ENCODE data around the gene LRRTM4.
"Not testable (repeated sequence)": the region's sequence is repeated elsewhere in the genome, so short reads cannot be mapped to it uniquely, and the experiment has no call there.

The LRRTM4 gene

GRCh38 chr2:77314721-77315120 lies 207.5 kb downstream of the LRRTM4 start:
- DNase-seq (ENCODE audit: low read depth): no peak

- no peak for DNase-seq (ENCODE audit: low read depth)
Observed at GRCh38 chr2:77310416-77310815, 211.8 kb downstream of the LRRTM4 start.

- DNase-seq (ENCODE audit: low read depth): no peak
Observed at GRCh38 chr2:77309725-77310124, 212.5 kb downstream of the LRRTM4 start.

DNA sequence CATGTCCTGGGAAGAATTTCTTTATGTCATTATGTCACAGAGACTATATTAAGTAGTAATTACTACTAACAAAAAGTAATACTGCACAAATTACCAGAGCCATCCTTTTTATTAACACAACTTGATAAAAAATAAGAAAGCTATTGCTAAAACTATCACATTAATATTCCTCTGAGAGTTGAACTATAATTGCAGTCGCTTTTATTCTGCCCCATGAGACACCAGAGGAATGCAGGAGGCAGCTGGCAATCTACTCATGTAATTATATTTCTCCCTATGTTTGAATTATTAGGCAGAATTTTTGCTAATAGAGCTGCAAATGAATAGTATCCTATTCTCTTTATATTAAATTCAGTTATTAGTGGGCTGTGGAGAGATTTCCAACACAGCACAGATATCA lies 220.7 kb downstream of the LRRTM4 start:
- no peak for DNase-seq (ENCODE audit: low read depth)

- DNase-seq (ENCODE audit: low read depth): no peak
Observed at GRCh38 chr2:77296791-77297190, 225.4 kb downstream of the LRRTM4 start.

DNA sequence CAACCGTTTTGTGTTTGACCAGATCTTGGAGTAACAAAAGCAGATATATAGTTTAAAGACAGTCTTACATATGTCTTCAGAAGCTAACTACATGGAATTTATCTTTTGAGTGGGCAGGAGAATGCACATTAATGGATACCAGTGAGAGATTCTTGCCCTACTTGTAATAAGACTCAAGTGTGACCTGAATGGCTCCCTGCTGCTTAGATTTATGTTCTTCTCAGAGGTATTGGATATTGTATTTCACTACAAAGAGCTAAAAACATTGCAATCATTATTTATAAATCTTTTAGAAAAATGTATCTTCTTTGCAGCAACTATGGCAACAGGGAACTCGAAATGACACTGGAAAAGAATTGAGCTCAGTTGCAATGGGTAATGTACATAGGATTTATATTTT lies 227.7 kb downstream of the LRRTM4 start:
- no peak for DNase-seq (ENCODE audit: low read depth)

DNA sequence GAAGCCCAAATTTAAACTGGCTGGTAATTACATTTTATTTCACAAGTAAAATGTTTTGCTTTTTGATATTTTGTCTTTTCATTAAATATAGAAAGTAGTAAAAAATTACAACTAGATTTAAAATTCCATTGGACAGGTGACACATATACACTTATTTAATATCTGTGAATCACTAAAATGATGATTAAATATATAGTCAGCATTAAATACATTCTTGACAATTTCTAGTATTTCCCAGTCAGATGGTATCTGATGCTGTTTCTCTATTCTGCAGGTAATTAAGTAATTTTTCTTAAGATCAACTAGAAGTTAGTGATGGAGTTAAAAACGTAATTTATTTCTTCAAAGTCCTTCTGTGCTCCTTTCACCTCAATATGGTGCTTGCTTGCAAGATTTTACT lies 237.8 kb downstream of the LRRTM4 start:
- DNase-seq (ENCODE audit: low read depth): no peak

DNA sequence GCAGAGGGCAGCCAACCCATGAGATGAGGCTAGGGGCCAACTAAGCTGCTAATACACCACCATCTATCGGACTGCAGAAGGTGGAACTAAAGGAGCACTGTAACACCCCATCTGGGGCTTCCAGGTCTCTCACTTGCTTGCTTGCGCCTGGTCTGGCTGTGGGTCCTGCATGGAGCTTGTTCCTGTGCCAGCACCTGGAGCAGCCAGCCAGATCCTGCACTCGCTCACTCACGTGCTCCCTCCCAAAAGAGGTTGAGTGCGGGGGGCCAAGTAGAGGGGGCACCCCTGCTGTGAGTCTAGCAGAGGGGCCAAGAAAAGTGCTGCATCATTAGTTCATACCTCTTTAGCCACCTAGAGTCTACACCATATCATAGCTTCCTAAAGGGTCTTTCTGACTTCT lies 250.9 kb downstream of the LRRTM4 start:
- DNase-seq (ENCODE audit: low read depth): no peak

GRCh38 chr2:77270433-77270832 lies 251.7 kb downstream of the LRRTM4 start:
- no peak for DNase-seq (ENCODE audit: low read depth)

DNA sequence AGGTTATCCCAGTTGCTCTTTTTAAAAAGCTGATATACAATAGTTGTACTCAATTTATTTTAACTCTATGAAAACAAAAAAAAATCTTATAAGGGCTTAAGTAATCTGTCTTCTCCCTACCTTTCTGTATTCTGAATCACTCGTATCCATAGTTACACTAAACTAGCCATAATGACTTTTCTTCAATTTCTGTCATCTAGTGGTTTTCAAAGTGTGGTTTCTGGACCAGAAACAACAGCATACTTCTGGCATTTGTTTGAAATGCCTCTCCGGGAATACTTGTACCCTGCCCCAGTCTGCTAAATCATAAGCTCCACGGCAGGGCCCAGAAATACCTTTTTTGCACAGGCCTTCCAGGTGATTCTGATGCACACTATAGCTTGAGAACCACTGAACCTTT lies 253.6 kb downstream of the LRRTM4 start:
- DNase-seq (ENCODE audit: low read depth): no peak

- no peak for DNase-seq (ENCODE audit: low read depth)
Observed at GRCh38 chr2:77232909-77233425, 289.2 kb downstream of the LRRTM4 start.

DNA sequence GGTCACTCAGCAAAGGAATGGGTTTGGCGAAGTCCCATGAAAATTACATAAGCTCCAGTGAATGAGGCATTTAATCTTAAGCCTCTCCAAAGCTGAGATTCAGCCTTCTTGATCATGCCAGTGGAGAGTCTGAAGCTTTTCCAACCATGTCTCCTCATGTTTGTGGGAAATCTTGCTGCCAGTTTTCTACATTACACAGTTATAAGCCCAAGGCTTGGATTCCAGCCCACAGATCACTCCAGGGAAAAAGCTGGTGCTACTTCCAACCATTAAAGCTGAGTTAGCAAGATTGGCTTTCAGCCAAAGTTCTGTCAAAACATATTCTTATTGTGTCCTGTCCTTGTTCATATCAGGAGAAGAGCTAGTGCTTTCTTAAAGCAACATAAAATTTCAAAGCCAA lies 293.8 kb downstream of the LRRTM4 start:
- no peak for DNase-seq (ENCODE audit: low read depth)

GRCh38 chr2:77210725-77211124 lies 311.5 kb downstream of the LRRTM4 start:
- no peak for DNase-seq (ENCODE audit: low read depth)

- DNase-seq (ENCODE audit: low read depth): no peak
Observed at GRCh38 chr2:77207331-77207730, 314.8 kb downstream of the LRRTM4 start.

DNA sequence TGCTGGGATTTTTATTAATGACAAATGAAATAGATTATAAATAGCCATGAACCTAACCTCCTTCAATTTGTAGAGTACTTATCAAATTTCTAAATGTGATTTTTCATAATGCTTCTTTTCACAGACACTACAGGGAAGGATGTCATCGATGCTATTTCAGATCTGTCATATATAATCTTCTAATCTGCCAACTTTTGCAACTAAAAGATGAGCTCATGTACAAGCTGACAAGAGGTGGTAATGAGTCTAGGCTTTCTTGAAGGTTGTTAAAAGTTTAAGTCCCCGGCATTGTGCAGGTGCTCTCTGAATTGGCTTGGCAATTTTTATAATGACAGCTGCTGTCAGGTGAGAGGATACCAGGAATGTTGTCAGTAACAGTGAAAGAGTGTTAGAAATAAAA lies 320.4 kb downstream of the LRRTM4 start:
- DNase-seq (ENCODE audit: low read depth): no peak

GRCh38 chr2:77199411-77199810 lies 322.8 kb downstream of the LRRTM4 start:
- no peak for DNase-seq (ENCODE audit: low read depth)

DNA sequence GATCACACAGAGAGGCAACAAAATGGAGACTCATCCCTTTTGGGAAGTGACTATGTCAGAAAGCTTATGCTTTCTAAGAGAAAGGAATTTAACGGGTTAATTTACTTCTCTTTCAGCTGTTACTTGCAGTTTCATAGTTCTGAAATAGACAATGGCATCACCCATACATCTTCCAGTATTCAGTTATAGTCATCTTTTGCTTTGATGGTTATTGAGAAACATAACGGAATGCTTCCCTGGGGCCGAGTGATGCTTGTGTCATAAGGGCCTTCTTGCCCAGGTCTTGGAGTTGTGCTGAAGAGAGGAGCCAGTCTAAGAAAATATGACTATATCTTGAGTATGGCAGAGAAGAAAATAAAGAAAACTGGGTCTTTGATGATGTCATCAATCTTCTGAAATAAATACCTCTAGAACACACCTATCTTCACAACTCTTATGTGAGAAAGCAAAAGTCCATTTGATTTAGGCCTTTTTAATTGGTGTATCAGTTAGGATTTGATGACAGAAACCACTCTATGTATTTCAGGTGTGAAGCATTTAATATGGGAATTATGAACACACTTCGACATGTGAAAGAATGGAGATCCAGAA lies 328.2 kb downstream of the LRRTM4 start:
- no peak for DNase-seq (ENCODE audit: low read depth)

DNA sequence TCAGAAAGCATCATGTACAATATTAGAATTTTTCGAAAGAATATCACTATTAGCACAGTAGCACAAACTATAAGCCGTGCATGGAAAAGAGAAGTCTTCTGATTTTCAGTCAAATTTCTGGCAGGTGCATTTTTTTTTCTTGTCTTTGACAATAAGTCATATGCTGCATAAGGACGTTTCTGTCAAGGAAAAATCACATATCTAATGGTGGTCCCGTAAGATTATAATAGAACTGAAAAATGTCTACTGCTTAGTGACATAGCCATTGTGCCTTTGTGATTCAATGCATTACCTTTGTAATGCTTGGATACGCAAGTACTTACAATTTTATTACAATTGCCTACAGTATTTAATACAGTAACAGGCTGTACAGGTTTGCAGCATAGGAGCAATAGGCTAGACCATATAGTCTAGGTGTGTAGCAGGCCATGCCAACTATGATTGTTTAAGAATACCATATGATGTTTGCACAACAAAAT lies 329.3 kb downstream of the LRRTM4 start:
- DNase-seq (ENCODE audit: low read depth): no peak

- DNase-seq (ENCODE audit: low read depth): no peak
Observed at GRCh38 chr2:77191665-77192064, 330.5 kb downstream of the LRRTM4 start.

DNA sequence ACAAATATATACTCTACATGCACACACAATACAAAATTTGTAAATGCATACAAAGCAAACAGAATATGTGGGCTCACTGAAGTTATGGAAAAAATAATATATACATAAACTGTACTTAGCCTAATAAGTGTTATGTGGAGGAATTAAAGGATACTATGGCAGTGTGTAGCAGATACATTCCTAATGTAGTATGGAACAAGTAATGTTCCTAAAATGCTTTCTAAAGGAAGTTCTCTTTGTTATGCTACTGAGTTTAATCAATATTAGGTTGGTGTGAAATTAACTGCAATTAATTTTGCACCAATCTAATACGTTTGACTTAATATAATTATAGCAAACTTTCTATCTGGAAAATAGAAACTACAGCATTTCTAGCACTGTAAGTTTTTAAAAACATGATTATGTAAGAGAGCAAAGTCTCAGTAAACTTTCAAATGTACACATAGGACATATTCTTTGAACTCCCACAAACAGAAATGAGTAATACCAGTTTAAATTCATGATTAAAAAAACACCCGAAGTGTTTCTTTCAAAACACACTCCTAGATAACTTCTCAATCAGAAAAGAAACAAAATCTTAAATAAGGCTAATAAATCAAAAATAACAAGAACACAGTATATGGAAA lies 331.3 kb downstream of the LRRTM4 start:
- DNase-seq (ENCODE audit: low read depth): no peak

DNA sequence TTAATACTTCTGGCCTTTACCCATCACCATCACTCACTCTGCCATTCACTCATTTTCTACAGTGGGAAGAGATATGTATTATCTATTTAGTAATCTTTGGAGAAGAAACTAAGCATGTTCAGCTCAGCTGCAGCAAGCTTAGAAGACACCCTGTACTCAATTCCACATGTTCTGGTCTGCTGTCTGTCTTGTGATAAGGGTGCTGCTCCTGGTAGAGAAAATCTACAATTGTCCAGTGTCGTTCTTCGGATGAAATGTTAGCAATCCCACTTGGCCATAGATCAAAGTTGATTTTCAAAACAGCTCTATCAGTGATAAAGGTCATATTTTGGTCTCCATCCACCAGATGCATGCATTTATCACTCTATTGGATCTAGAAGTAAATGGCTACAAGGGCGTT lies 337.1 kb downstream of the LRRTM4 start:
- no peak for DNase-seq (ENCODE audit: low read depth)

DNA sequence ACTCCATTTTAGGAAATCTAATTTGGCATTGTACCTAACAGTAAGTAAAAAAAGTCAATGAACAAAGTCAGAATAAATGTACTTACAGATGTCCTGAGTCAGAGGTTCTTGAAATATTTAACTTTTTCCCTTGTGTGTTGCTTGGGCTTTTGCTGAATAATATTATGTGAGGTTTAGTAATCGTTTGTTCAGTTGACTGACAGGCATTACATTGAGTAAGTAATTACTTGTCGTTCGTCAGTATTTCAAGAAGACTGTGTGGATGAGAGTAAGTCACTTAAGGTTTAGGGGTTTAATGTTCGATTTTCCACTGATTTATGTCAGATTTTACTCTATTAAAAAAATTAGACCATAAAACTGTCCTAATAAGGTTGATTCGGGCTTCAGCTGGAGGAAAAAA lies 342.9 kb downstream of the LRRTM4 start:
- DNase-seq (ENCODE audit: low read depth): no peak

DNA sequence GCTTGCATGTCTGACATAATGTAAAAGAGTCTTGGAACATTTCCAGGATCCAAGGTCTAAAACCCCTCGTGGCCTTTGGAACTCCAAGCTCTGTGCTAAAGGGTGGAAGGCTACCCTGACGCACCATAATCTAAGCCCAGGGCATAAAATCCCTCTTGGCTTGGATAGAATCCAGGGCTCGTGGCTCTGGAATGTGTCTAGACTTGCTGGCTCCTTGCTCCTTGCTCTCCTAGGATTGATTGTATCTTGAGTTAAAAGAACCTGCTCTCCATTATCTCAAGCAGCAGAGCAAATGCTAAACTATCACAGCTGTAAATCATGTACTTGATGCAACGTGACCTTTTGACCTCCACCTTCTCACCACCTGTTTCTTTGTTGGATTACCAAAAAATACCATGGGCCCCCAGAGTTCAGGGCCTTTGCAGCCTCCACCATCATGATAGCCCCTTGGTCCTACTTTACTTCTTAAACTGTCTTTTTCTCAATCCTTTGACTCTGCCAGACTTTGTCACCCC lies 346.9 kb downstream of the LRRTM4 start:
- not testable (repeated sequence) for DNase-seq (ENCODE audit: low read depth)

GRCh38 chr2:77169426-77169825 lies 352.8 kb downstream of the LRRTM4 start:
- no peak for DNase-seq (ENCODE audit: low read depth)

Data from activated T-helper 9 cell treated with anti-CD3 and anti-CD28 coated beads, Interleukin-2, amount 50 U/mL, for 16 hours (primary cell).